Hepatocyte (in vitro differentiated cells): ENCODE data around the gene C1QTNF3.

ENCODE experiments used
- CTCF ChIP-seq: fragments of 200-600 bp; sonication (generic); IDR thresholded peaks from 2 replicates; pipeline ENCODE4 v1.5.1; 2016; ENCODE audit warnings: antibody characterized with exemption, mild to moderate bottlenecking; ENCODE audit not compliant: poor library complexity
- EZH2 ChIP-seq: fragments of 200-600 bp; sonication (generic); IDR thresholded peaks from 2 replicates; pipeline ENCODE4 v1.6.1; 2016; ENCODE audit warnings: antibody characterized with exemption, mild to moderate bottlenecking, borderline replicate concordance
- EZH2phosphoT487 ChIP-seq: fragments of 200-600 bp; sonication (generic); IDR thresholded peaks from one replicate; pipeline ENCODE4 v1.6.1; 2018; ENCODE audit warnings: antibody characterized with exemption, mild to moderate bottlenecking, low read depth, moderate library complexity; ENCODE audit not compliant: unreplicated experiment, severe bottlenecking

- TF ChIP-seq EZH2phosphoT487, result no peak
- TF ChIP-seq EZH2, result no peak
- no peak for TF ChIP-seq CTCF
Observed at GRCh38 chr5:33995865-33996264, 47.1 kb downstream of the C1QTNF3 start.
